ENCODE measurements around the gene COL12A1.
"Not testable (repeated sequence)": the region's sequence is repeated elsewhere in the genome, so short reads cannot be mapped to it uniquely, and the experiment has no call there.

Gene COL12A1

GRCh38 chr6:75211920-75212590 is 6.2 kb upstream of the COL12A1 start:
- no peak for DNase-seq (ENCODE audit: low read depth)

GRCh38 chr6:75210885-75211739 is 5.3 kb upstream of the COL12A1 start:
- no peak for DNase-seq (ENCODE audit: low read depth)

- no peak for DNase-seq (ENCODE audit: low read depth)
Measured at GRCh38 chr6:75209184-75209723, 3.4 kb upstream of the COL12A1 start.

- peak; percentile 79 for DNase-seq (ENCODE audit: low read depth)
Measured at GRCh38 chr6:75208298-75209183, 2.7 kb upstream of the COL12A1 start.

GRCh38 chr6:75206576-75207342 is 906 bp upstream of the COL12A1 start:
- no peak for DNase-seq (ENCODE audit: low read depth)

GRCh38 chr6:75204959-75205775 is 686 bp downstream of the COL12A1 start:
- DNase-seq (ENCODE audit: low read depth) = no peak

- DNase-seq (ENCODE audit: low read depth) = no peak
Measured at GRCh38 chr6:75204217-75204958, 1.5 kb downstream of the COL12A1 start.

GRCh38 chr6:75203721-75204120 is 2.1 kb downstream of the COL12A1 start:
- DNase-seq (ENCODE audit: low read depth) = no peak

- DNase-seq (ENCODE audit: low read depth) = no peak
Measured at GRCh38 chr6:75202676-75203131, 3.1 kb downstream of the COL12A1 start.

GRCh38 chr6:75201901-75202672 is 3.8 kb downstream of the COL12A1 start:
- no peak for DNase-seq (ENCODE audit: low read depth)

- DNase-seq (ENCODE audit: low read depth) = no peak
Measured at GRCh38 chr6:75201021-75201420, 4.8 kb downstream of the COL12A1 start.

- no peak for DNase-seq (ENCODE audit: low read depth)
Measured at GRCh38 chr6:75199889-75200288, 6.0 kb downstream of the COL12A1 start.

GRCh38 chr6:75196081-75196687 is 9.7 kb downstream of the COL12A1 start:
- DNase-seq (ENCODE audit: low read depth) = no peak

GRCh38 chr6:75188221-75188925 is 17.5 kb downstream of the COL12A1 start:
- no peak for DNase-seq (ENCODE audit: low read depth)

- not testable (repeated sequence) for DNase-seq (ENCODE audit: low read depth)
Measured at GRCh38 chr6:75186581-75186980, 19.3 kb downstream of the COL12A1 start.

GRCh38 chr6:75183099-75183541 is 22.7 kb downstream of the COL12A1 start:
- DNase-seq (ENCODE audit: low read depth) = no peak

GRCh38 chr6:75180864-75181263 is 25.0 kb downstream of the COL12A1 start:
- no peak for DNase-seq (ENCODE audit: low read depth)

- DNase-seq (ENCODE audit: low read depth) = no peak
Measured at GRCh38 chr6:75178757-75179156, 27.1 kb downstream of the COL12A1 start.
